Retinal pigment epithelial cell (primary cell): Measurements from ENCODE around the gene HOXA3.
A peak's percentile ranks its signal among the peaks of the same experiment; 100 is the strongest.

ENCODE experiments used
- DNase-seq: peaks from one replicate; pipeline ENCODE4 v3.0.0-alpha.2; 2010; ENCODE audit warnings: low read depth
- H3K4me3 ChIP-seq: 2 replicates; pipeline ENCODE4 v1.5.1; 2011; ENCODE audit warnings: mild to moderate bottlenecking, low read length, control low read depth, moderate library complexity
- CTCF ChIP-seq: conservative IDR thresholded peaks from 2 replicates; pipeline ENCODE4 v1.5.1; 2011; ENCODE audit warnings: low read depth, low read length, control low read depth, inconsistent platforms

Gene HOXA3

GRCh38 chr7:27151931-27152815 is at the start of gene HOXA3:
Gene HOXA3, minus strand, starts transcription at chr7:27152583. Its CDS starts 41,943 bp downstream, at chr7:27110640.
- no peak within 1 kb of the TSS for H3K4me3 ChIP-seq
- TF ChIP-seq CTCF, result no peak
- DNase-seq, result no peak

GRCh38 chr7:27201580-27202017 is 49.2 kb upstream of the HOXA3 start:
- H3K4me3 ChIP-seq, result no peak overlapping the region
- DNase-seq, result no peak
- TF ChIP-seq CTCF, result no peak

- no peak for DNase-seq
- H3K4me3 ChIP-seq, result no peak overlapping the region
These were observed 48.6 kb upstream of the HOXA3 start for GRCh38 chr7:27200761-27201579.

GRCh38 chr7:27199849-27200760 is 47.7 kb upstream of the HOXA3 start, which contains the start of gene HOXA13:
Gene HOXA13, minus strand, starts transcription at chr7:27200091. Its CDS starts 14 bp downstream, at chr7:27200077.
- peak within 1 kb of the TSS; percentile 22 for H3K4me3 ChIP-seq
- no peak for TF ChIP-seq CTCF
- no peak for DNase-seq

More at GRCh38 chr7:27200761-27201579, 48.6 kb upstream of the HOXA3 start:
- no peak for TF ChIP-seq CTCF

- TF ChIP-seq CTCF, result no peak
- H3K4me3 ChIP-seq, result no peak overlapping the region
- DNase-seq, result no peak
These were observed 46.8 kb upstream of the HOXA3 start for GRCh38 chr7:27198871-27199801.
